NCI-H146 treated with DMSO at 0.1 percent for 48 hours (cell line): ENCODE measurements around the gene BOK.

Source experiments
- DNase-seq: peaks from one replicate; lab custom pipeline; 2025; ENCODE audit not compliant: unreplicated experiment; lab: John Stamatoyannopoulos, UW

Gene BOK

DNA sequence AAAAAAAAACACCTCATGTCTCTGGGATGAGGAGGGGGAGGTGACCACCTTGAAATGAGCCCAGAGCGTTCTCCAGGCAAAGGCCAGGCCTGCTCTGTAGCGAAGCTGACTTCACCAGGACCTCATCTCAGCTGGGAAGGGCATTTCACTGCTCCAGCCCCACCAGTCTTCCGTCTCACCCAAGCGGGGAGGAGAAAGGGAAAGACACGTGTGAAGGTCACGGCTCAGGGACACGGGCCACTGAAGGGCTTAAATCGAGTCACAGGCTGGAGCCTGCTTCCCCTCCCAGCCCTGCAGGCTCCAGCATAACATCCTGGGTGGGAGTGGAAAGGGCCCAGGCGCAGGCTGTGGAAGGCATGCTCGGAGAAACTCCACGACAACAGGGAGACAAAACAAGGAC lies 60.3 kb downstream of the BOK start:
- DNase-seq: no peak

- no peak for DNase-seq
These were observed 61.3 kb downstream of the BOK start for GRCh38 chr2:241619597-241620418.

DNA sequence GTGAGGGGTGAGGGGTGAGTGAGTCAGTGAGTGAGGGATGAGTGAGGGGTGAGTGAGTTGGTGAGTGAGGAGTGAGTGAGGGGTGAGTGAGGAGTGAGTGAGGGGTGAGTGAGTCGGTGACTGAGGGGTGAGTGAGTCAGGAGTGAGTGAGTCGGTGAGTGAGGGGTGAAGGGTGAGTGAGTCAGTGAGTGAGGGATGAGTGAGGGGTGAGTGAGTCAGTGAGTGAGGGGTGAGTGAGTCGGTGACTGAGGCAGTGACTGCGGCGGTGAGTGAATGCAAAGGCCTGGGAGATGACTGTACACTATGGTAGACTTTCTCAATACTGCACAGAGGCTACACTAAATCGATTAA lies 61.8 kb downstream of the BOK start:
- no peak for DNase-seq
